ENCODE results near the gene MARCHF10.
A peak's percentile ranks its signal among the peaks of the same experiment; 100 is the strongest.
"Not testable (repeated sequence)": the region's sequence is repeated elsewhere in the genome, so short reads cannot be mapped to it uniquely, and the experiment has no call there.

Gene MARCHF10

GRCh38 chr17:62807812-62808575 lies at the start of gene MARCHF10:
TSS of gene MARCHF10 (minus strand) at chr17:62808314. CDS start at chr17:62801735, 6,579 bp downstream.
- DNase-seq (ENCODE audit: low spot score) = peak; percentile 52

- no peak for DNase-seq (ENCODE audit: low spot score)
Observed at GRCh38 chr17:62857526-62857925, 49.4 kb upstream of the MARCHF10 start.

- DNase-seq (ENCODE audit: low spot score) = no peak
Observed at GRCh38 chr17:62856594-62856993, 48.5 kb upstream of the MARCHF10 start.

GRCh38 chr17:62855156-62855555 lies 47.0 kb upstream of the MARCHF10 start:
- DNase-seq (ENCODE audit: low spot score) = no peak

GRCh38 chr17:62854098-62854680 lies 46.1 kb upstream of the MARCHF10 start:
- DNase-seq (ENCODE audit: low spot score) = no peak

- no peak for DNase-seq (ENCODE audit: low spot score)
Observed at GRCh38 chr17:62852195-62852594, 44.1 kb upstream of the MARCHF10 start.

GRCh38 chr17:62849591-62850415 lies 41.7 kb upstream of the MARCHF10 start:
- DNase-seq (ENCODE audit: low spot score) = not testable (repeated sequence)

- no peak for DNase-seq (ENCODE audit: low spot score)
Observed at GRCh38 chr17:62848334-62848733, 40.2 kb upstream of the MARCHF10 start.

GRCh38 chr17:62847426-62847825 lies 39.3 kb upstream of the MARCHF10 start:
- DNase-seq (ENCODE audit: low spot score) = no peak

- no peak for DNase-seq (ENCODE audit: low spot score)
Observed at GRCh38 chr17:62840871-62841270, 32.8 kb upstream of the MARCHF10 start.

- DNase-seq (ENCODE audit: low spot score) = not testable (repeated sequence)
Observed at GRCh38 chr17:62833816-62834215, 25.7 kb upstream of the MARCHF10 start.

GRCh38 chr17:62832405-62832804 lies 24.3 kb upstream of the MARCHF10 start:
- DNase-seq (ENCODE audit: low spot score) = no peak

- not testable (repeated sequence) for DNase-seq (ENCODE audit: low spot score)
Observed at GRCh38 chr17:62831066-62831465, 23.0 kb upstream of the MARCHF10 start.

GRCh38 chr17:62827746-62828485 lies 19.8 kb upstream of the MARCHF10 start:
- no peak for DNase-seq (ENCODE audit: low spot score)

- no peak for DNase-seq (ENCODE audit: low spot score)
Observed at GRCh38 chr17:62826956-62827355, 18.8 kb upstream of the MARCHF10 start.

GRCh38 chr17:62825182-62825581 lies 17.1 kb upstream of the MARCHF10 start:
- no peak for DNase-seq (ENCODE audit: low spot score)

- no peak for DNase-seq (ENCODE audit: low spot score)
Observed at GRCh38 chr17:62824290-62825131, 16.4 kb upstream of the MARCHF10 start.

GRCh38 chr17:62823111-62823893 lies 15.2 kb upstream of the MARCHF10 start:
- no peak for DNase-seq (ENCODE audit: low spot score)

- no peak for DNase-seq (ENCODE audit: low spot score)
Observed at GRCh38 chr17:62822080-62822904, 14.2 kb upstream of the MARCHF10 start.

Measured in D341Med (cell line).